NCI-H1417 treated with DMSO at 0.1 percent for 48 hours (cell line): ENCODE data around the gene RAP1GDS1.
"Not testable (repeated sequence)": the region's sequence is repeated elsewhere in the genome, so short reads cannot be mapped to it uniquely, and the experiment has no call there.

Source experiments
- DNase-seq: peaks from one replicate; lab custom pipeline; 2025; lab: John Stamatoyannopoulos, UW

The RAP1GDS1 gene

DNA sequence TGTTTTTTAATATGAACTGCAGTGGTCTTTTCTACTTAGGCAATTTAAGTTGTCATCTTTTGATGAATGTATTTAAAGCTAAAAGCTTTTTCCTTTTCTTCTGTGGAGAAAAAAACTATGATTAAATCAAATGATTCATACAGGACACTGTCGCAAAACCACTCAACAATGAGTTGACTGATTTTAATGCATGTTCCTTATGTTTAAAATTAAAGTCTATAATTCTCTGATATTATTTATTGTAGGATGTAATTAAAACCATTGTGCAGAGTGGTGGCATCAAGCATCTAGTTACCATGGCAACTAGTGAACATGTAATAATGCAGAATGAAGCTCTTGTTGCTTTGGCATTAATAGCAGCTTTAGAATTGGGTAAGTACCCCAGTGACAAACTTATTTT is 172.5 kb downstream of the RAP1GDS1 start:
- peak; percentile 11 for DNase-seq

- DNase-seq: no peak
Measured at GRCh38 chr4:98434816-98435215, 173.6 kb downstream of the RAP1GDS1 start.

- no peak for DNase-seq
Measured at GRCh38 chr4:98444371-98444770, 183.2 kb downstream of the RAP1GDS1 start.

GRCh38 chr4:98446499-98447375 is 185.6 kb downstream of the RAP1GDS1 start:
- no peak for DNase-seq

GRCh38 chr4:98447648-98448047 is 186.5 kb downstream of the RAP1GDS1 start:
- no peak for DNase-seq

GRCh38 chr4:98448908-98449307 is 187.7 kb downstream of the RAP1GDS1 start:
- no peak for DNase-seq

- no peak for DNase-seq
Measured at GRCh38 chr4:98452091-98452490, 190.9 kb downstream of the RAP1GDS1 start.

DNA sequence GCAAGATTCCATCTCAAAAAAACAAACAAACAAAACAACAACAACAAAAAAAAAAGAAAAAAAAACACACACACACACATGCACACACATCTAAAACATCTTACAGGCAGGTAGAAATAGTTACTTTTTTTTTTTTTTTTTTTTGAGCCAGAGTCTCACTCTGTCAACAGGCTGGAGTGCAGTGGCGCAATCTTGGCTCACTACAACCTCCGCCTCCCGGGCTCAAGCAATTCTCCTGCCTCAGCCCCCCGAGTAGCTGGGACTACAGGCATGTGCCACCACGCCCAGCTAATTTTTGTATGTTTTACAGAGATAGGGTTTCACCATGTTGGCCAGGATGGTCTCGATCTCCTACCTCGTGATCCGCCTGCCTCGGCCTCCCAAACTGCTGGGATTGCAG is 196.2 kb downstream of the RAP1GDS1 start:
- not testable (repeated sequence) for DNase-seq

GRCh38 chr4:98461121-98461865 is 200.1 kb downstream of the RAP1GDS1 start:
- not testable (repeated sequence) for DNase-seq

DNA sequence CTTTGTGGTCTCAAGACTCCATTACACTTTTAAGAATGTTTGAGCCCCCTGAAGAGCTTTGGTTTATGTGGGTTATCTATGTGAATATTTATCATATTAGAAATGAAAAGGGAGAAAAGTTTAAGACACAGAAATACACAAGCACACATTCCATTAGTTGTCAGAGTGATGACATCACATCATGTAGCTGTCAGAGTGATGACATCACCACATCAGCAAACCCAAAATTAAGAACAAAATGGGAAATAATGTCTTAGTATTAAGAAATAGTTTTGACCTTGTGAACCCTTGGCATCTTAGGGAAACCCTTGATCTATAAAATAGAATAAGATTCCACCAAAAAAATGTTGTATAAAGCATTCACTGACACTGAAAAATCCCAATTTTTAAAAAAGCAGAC is 201.3 kb downstream of the RAP1GDS1 start:
- DNase-seq: no peak

DNA sequence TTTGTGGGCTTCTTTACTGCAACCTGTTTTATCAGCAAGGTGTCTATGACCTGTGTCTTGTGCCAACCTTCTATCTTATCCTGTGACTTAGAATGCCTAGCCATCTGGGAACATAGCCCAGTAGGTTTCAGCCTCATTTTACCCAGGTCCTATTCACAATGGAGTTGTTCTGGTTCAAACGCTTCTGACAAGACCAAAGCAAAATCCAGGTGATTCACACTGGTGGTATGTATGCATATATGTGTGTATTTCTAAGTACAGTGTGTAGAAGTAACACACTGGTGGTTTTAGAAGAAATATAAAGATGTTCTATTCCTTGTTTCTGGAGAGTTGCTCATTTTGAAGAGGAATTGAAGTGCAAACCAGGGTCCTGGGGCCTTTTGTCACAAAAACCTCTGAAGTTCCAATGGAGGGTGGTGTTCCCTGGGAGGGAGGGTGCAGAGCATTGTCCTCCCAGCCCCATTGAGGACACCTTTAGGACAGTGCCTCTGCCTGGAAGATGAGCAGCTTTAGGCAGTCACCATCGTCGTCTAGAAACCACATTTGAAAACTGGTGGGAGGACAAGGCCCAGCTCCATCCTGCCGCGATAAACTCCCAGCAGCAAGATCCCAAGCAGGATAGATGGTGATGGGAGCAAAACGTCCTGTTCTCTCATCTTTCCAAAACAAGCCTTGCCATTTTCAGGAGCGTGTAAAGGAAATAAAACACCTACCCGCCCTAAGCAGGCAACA is 205.8 kb downstream of the RAP1GDS1 start:
- no peak for DNase-seq

DNA sequence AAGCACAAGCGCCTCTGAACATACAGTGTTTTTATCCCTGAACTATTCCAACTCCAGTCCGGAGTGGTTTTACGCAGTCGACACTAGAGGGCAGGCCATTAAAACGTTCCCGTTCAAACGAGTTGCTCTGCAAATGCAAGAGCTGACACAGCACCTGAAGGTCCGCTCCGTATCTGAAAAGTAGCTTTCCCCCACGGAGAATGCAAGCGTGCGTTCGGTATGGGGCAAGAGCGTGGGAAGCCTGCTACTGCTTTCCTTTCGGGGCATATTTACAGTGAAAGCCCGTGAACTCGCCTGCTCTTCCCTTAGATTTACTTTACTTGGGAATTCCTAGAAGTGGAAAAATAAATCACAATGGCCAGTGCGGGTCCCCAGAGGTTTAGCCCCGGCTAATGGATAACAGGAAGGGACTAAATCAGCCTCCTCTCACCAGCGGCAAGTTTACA is 206.5 kb downstream of the RAP1GDS1 start:
- peak; percentile 38 for DNase-seq

GRCh38 chr4:98468709-98469108 is 207.5 kb downstream of the RAP1GDS1 start:
- no peak for DNase-seq

DNA sequence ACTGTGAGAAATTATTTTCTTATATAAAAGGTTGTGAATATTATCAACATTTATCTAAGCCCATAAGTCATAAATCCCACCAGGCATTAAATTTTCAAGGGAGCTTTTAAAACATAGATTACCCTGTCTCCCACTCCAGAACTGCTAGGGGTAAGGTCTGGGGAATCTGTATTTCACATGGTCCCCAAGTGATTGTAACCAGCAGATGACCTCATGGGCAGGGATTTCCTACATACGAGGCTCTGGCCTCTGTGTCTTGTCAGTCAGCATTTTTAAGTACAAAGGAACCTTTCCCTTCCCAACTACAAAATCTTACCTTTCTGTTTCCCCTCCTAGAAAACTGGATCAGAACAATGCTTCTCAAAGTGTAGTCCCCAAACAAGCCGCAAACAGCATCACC is 208.6 kb downstream of the RAP1GDS1 start:
- no peak for DNase-seq

DNA sequence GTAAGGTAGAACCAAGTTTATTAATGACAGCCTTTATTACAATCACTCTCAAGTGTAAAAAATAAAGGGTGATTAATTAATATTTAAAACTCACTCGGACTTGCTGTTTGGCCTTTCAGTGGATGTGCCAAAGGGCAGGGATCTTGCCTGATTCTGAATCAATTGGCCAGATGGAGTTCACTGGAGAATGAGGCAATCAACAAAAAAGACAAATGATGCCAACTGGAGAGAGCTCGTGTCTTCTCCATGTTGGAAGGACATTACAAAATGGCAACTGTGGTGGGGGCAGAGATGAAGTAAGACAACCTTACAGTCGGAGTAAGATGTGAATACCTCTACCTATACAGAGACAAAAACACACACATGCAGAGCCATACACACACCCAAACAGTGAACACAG is 209.2 kb downstream of the RAP1GDS1 start:
- DNase-seq: no peak

DNA sequence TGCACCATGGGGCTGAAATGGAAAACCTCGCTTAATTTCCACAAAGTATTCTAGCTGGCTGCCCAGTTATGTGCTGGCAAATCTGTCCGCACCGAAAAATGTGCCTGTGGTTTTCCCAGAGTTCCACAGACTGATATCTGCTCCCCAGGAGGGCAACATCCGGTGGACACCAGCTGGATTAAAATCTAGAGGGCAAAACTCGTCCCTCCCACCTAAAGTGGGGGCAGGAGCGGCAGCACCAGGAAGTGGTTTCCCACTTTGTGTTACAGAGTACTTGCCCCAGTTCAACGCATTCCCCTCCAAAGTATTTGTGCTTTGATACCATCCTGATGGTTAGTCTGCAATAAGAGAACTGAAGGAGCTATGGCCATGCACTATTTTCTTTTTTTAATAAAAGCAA is 209.6 kb downstream of the RAP1GDS1 start:
- no peak for DNase-seq

- DNase-seq: no peak
Measured at GRCh38 chr4:98473046-98473445, 211.9 kb downstream of the RAP1GDS1 start.

DNA sequence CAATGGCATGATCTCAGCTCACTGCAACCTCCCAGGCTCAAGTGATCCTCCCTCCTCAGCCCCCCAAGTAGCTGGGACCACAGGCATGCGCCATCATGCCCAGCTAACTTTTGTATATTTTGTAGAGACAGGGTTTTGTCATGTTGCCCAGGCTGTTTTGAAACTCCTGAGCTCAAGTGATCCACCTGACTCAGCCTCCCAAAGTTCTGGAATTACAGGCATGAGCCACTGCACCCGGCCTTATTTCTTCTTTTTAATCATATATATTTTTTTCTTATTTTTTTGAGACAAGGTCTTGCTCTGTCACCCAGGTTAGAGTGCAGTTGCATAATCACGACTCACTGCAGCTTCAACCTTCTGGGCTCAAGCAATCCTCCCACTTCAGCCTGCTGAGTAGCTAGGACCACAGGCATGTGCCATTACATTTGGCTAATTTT is 213.2 kb downstream of the RAP1GDS1 start:
- DNase-seq: no peak

DNA sequence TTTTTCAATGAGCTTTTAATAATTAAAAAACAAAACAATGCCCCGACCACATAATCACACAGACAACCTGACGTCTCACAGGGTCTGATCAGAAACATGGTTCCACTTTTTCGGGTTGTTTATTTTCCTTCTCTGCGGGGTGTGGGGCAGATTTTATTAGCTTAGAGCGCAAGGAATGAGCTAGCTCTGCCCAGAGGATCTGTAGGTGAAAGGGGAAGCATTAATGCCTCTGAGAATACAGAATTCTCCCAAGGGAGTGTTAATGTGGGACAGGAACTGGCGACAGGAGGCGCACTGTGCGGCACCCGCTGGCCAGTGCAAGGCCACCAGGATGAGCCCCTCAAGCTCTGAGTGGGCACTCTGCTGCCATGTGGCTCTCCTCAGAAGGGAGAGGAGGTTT is 215.7 kb downstream of the RAP1GDS1 start:
- DNase-seq: no peak

DNA sequence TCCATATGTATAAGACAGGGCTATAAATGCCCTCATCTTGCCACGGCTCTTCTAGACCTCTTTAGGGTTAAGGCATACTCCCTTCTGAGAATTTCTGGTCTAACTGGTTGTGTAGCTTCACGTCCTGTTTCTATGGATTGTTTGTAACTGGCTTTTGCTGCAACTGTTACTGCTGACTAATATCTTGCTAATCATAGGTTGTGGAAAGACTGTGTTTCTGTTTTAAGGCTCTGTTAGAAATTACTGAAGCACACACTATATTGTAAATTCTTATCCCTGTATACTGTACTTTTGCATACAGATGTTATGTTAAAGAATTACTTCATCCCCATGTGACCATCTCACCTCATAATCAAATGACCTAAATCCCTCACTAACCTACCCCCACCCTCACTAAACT is 218.4 kb downstream of the RAP1GDS1 start:
- DNase-seq: not testable (repeated sequence)

- DNase-seq: no peak
Measured at GRCh38 chr4:98480535-98480934, 219.4 kb downstream of the RAP1GDS1 start.

DNA sequence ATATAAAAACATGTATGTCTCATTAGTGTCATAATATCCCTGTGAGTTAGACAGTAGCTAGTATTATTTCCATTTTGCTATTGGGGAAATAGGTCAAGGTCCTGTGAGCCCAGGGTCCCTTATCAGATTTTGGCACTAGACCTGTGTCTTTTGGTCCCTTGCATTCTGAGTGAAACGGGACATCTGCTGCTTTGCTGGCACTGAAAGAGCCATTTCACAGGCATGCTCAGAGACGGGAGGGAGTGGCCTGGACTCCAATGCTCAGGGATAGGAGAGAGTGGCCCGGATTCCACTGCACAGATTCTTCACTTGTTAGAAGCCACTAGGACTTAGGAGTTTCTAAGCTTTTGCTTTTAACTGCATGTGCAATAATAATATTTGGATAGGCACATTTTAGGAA is 220.0 kb downstream of the RAP1GDS1 start:
- no peak for DNase-seq

- DNase-seq: no peak
Measured at GRCh38 chr4:98482503-98482846, 221.3 kb downstream of the RAP1GDS1 start.
